Measurements from ENCODE around the gene SELENOS. TPM values are rescaled to one million over a fixed set of nuclear protein-coding genes. Genes with fewer than 3 reads are reported as not detected.

SELENOS gene, protein sequence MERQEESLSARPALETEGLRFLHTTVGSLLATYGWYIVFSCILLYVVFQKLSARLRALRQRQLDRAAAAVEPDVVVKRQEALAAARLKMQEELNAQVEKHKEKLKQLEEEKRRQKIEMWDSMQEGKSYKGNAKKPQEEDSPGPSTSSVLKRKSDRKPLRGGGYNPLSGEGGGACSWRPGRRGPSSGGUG
- 30.5 TPM for polyA plus RNA-seq (2012; ENCODE audit: missing spikeins)

DNA sequence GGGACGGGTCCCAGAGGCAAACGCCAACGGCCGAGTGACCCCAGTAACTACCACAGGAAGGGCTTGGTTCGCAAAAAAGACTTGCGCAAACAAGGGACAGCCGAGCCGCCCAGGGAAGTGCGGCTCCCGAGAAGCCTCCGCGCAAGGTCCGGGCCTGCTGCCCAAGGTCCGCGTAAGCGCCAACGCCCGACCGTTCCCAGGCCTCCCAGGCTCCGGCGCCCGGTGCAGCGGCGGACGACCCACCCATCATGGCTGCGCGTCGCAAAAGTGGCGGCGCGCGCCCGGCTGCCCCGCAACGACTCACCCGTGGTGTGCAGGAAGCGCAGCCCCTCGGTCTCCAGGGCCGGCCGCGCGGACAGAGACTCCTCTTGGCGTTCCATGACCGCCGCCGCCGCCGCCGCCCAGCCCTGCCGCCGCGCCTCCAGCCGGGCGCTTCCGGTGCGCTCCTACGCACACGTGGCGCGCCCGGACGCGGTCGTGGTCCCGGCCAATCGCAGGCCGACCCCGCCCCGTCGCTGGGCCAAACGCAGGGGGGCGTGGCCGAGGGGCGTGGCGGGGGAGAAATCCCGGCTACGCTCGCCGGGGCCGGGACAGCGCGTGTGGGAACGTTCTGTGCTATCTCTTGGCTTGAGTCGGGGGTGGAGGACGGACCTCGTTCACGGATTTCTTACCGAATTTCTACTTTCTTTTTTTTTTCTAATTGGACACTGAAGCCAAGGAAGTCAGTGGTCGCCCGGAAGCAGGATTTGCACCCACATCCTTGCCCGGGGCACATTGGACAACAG, at the start of gene SELENOS:
Gene SELENOS, minus strand, starts transcription at position 448 of the 785 bp plus-strand sequence. Its CDS starts 68 bp downstream, at position 380.
- peak; percentile 85 for DNase-seq (ENCODE audit: insufficient read length)
- TF ChIP-seq POLR2AphosphoS5 (IDR thresholded peaks at IDR 0.05; ENCODE audit: low read depth, low read length) (no peak), POLR2A (IDR thresholded peaks at IDR 0.05; ENCODE audit: low read depth, low read length) (peak; percentile 53; the same call in 1 of the 2 replicates), TAF1 (IDR thresholded peaks at IDR 0.05; ENCODE audit: borderline replicate concordance, low read depth, low read length) (no peak)
- peak; percentile 99 for FAIRE-seq

DNA sequence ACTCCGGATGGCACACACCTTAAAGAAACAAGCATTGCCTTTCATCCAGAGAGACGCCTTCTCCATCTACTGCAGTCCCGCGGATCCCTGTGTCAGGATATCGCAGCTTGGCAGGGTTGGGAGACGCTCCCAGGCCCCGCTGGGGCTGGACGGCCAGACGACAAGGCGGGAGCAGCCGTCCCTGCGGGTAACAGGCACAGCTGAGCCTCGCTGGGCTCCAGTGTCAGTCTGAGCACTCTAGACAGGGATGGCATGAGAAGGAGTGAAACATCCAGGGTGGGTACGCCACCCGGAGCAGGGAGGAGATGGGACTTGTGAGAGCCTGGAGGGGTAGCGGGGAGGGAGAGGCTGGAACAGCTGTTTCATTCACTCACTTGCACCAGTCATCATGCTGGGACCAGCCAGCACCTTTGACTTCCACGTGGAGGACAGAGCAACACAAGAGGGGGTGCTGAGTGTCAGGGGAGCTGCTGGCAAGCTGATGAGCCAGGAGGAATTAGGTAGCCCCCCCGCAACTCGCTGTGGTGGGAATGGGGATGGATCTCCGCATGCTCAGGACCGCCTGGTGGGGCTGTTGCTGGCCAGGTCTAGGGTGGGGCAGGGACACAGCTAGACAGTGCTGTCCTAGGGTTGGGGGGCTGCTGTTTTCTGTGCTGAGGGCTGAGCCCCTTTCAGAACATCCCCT, 49.3 kb upstream of the SELENOS start:
- TF ChIP-seq TAF1 (IDR thresholded peaks at IDR 0.05; ENCODE audit: borderline replicate concordance, low read depth, low read length): no peak
- TF ChIP-seq POLR2AphosphoS5 (IDR thresholded peaks at IDR 0.05; ENCODE audit: low read depth, low read length): no peak
- TF ChIP-seq POLR2A (IDR thresholded peaks at IDR 0.05; ENCODE audit: low read depth, low read length): no peak
- DNase-seq (ENCODE audit: insufficient read length): no peak
- no peak for FAIRE-seq

DNA sequence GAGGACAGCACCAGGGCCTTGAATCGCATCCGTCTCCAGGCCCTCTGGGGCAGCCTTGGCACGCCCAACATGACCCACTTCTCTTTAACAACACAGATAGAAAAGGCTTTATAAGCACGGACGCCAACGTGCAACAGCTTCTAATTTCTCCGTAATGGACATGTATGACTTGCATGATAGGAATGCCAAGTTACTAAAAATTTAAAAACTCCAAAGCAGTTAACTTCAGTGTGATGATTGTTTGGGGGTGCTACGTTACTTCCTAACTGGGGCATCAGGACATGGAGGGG, 48.7 kb upstream of the SELENOS start:
- DNase-seq (ENCODE audit: insufficient read length) (no peak), FAIRE-seq (no peak)
- no peak for TF ChIP-seq TAF1 (IDR thresholded peaks at IDR 0.05; ENCODE audit: borderline replicate concordance, low read depth, low read length)
- no peak for TF ChIP-seq POLR2AphosphoS5 (IDR thresholded peaks at IDR 0.05; ENCODE audit: low read depth, low read length)
- TF ChIP-seq POLR2A (IDR thresholded peaks at IDR 0.05; ENCODE audit: low read depth, low read length): no peak

DNA sequence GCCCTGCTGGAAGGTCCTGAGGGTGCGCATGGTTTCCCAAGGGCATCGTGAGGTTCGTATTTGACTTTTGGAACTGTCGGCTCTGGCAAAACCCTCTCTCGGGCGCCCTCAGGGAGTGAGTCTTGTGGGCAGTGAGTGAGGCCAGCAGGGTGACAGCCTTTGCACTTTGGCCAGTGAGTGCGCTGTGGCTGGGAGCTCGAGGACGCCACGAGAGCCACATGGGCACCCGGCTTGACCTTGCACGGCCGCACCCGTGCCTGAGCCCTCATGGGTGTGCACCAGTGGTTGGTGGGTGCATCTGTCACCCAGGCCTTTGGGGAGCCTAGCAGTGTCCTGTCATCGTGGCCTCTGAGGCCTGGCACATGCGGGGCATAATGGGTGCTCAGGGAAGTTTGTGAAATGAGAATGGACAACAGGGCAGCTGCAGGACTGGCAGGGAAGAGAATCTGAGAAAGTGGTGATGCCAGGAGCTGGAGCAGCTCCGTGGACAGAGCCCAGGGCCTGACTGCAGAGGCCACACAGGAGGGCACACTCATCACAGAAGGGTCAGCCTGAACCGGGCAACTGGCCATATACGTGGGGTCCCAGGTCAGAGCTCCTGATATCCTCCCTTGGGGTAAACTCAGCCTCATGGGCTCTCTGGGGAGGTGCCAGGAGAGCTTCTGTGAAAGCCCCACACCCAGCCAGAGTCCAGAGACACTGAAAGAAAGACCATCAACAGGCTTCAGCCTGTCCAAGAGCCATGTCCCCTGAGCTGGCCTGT, 48.2 kb upstream of the SELENOS start:
- DNase-seq (ENCODE audit: insufficient read length) (no peak), FAIRE-seq (no peak)
- no peak for TF ChIP-seq TAF1 (IDR thresholded peaks at IDR 0.05; ENCODE audit: borderline replicate concordance, low read depth, low read length)
- TF ChIP-seq POLR2A (IDR thresholded peaks at IDR 0.05; ENCODE audit: low read depth, low read length): no peak
- TF ChIP-seq POLR2AphosphoS5 (IDR thresholded peaks at IDR 0.05; ENCODE audit: low read depth, low read length): no peak

DNA sequence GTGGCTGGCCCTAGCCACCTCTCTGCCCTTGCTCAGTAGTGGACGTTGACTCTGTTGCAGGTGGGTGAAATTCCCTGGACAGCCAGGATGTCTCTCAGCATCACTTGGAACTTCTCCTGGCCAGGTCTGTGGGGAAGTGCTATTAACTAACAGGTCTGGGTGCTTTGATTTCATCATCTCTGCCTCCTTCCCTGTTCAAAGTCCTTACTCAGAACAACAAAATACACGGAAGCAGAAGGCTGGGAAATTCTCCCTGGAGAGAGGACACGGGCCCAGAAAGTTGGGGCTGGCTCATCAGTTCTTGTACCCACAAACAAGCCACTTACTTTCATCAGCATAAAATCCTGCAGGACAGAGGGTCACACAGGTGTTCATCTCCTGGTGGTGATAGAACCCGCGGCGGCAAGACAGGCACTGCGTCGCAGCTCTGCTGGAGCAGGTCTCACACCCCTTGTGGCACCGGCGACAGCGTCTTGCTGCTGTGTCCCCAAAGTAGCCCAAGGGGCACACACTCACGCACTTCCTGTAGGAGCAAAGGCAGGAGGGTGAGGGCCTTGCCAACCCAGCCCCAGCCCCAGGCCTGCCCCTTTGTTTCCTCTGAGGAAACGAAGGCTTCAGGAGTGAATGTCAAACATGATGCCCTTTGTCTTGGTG, 47.4 kb upstream of the SELENOS start:
- DNase-seq (ENCODE audit: insufficient read length) (no peak), FAIRE-seq (no peak)
- no peak for TF ChIP-seq TAF1 (IDR thresholded peaks at IDR 0.05; ENCODE audit: borderline replicate concordance, low read depth, low read length)

DNA sequence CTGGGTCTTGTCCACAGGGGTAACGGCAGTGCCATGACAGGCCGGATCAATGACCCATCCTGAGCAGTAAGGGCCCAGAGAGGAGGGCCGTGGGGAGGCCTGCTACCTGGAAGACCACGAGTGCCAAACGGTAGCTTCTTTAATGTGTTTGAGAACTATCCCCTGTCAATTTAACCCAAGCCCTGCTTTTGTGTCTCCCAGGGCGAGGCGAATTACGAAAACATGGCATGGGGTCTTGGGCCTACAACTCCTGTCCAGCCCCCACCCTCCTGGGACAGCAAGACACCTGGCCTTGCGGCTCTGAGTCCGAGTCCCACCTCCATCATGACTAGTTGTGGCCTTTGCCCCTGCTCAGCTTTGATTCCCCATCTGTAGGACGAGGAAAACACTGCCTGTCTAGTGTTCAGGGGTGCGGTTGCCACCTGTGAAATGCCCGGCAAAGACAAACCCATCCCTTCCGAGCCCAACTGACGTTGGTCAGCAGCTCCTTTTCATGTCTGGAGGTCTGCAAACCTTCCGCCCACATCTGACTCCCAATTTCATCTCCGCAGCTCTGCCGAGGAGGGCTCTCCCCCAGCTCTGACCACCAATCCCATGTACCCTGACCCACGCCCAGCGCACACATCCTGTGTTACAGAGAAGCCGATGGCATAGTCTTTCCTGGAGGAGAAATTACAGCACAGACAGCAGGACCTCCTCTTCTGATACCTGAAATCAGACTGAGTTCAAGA, 46.7 kb upstream of the SELENOS start:
- no peak for TF ChIP-seq POLR2AphosphoS5 (IDR thresholded peaks at IDR 0.05; ENCODE audit: low read depth, low read length)
- FAIRE-seq (no peak), DNase-seq (ENCODE audit: insufficient read length) (no peak)

DNA sequence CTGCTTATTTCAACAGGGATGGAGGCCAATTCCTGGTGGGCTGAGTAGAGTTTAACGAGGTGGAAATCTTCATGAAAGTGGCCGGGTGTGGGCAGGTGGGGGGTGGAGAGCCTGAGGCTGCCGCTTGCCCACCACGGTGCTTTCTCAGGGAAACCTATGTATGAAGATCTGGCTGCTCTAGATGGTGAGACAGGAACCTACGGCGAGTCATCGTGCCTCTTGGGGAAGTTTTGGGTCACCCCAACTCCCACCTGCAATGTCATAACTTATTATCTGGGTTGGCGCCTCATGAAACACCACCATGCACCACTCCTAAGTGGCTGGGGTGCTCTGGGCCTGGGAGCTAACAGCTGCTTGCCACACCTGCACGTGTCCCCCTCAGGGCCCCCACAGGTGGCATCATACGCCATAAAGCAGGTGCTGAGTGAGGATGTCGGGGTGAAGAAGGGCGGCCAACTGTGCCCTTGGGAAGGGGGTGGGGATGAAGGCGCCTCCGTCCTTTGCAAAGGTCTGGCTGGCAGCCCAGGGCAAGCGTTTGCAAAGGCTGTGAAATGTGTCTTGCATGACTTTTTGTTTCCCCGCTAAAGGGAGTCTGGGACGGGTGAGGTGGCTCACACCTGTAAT, 45.7 kb upstream of the SELENOS start:
- no peak for DNase-seq (ENCODE audit: insufficient read length)
- TF ChIP-seq POLR2AphosphoS5 (IDR thresholded peaks at IDR 0.05; ENCODE audit: low read depth, low read length): no peak
- TF ChIP-seq POLR2A (IDR thresholded peaks at IDR 0.05; ENCODE audit: low read depth, low read length): no peak
- no peak for TF ChIP-seq TAF1 (IDR thresholded peaks at IDR 0.05; ENCODE audit: borderline replicate concordance, low read depth, low read length)
- no peak for FAIRE-seq

DNA sequence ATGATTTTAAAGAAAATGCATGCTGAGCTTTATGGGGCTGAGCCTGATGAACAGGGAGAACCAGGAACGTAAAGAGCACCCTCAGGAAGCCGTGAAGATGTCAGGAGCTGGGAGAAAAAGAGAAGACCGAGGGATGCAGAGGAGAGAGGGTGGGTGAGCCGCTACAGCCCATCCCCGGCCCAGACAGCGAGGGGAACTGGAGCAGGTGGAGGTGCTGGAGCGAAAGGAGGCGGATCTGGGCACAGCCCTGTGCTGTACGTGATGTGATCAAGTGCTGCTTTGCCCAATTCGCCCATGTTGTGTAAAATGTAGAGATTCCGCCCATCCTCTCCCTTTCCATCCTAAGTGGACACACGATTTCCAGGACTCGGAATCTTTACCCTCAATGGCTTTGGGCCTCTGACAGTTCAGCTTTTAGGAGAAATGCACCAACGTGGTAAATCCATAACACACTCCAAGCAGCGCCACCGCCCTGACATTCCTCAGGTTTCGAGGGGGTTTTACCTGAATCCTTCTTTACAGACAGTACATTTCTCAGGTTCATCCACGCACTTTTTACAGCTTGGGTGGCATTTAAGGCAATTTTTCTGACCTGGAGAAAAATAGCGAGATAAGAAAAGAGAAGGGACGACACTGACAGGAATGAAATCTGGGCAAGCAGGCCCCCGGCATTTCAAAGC, 44.9 kb upstream of the SELENOS start:
- FAIRE-seq (no peak), DNase-seq (ENCODE audit: insufficient read length) (no peak)
- TF ChIP-seq POLR2A (IDR thresholded peaks at IDR 0.05; ENCODE audit: low read depth, low read length) (no peak), POLR2AphosphoS5 (IDR thresholded peaks at IDR 0.05; ENCODE audit: low read depth, low read length) (no peak), TAF1 (IDR thresholded peaks at IDR 0.05; ENCODE audit: borderline replicate concordance, low read depth, low read length) (no peak)

DNA sequence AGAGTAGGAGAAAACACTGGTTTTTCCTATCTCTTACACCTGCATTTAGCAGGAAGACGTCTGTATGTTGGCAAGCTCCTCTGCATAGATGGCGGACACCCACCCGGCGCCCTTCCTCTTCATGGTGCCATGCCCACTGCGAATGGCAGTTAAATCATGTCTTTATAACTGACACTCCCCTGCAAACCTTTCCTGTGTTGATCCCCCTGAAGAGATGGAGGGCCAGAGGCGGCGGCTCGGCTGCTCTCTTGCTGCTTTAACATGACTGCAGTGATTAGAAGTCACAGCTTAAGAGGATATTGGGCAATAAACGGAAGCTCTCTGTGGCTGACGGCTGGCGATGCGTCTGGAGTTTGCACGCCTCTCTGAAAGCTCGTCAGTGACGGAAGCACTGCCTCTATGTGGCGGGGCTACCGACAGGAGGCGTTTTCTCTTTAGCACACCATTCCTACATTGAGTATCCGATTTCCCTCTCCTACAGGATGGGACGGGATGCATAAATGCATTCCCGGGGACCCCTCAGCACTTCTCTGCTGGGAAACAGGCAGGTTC, 43.3 kb upstream of the SELENOS start:
- no peak for FAIRE-seq
- DNase-seq (ENCODE audit: insufficient read length): no peak
- TF ChIP-seq POLR2A (IDR thresholded peaks at IDR 0.05; ENCODE audit: low read depth, low read length) (no peak), POLR2AphosphoS5 (IDR thresholded peaks at IDR 0.05; ENCODE audit: low read depth, low read length) (no peak), TAF1 (IDR thresholded peaks at IDR 0.05; ENCODE audit: borderline replicate concordance, low read depth, low read length) (no peak)

All from GM12892 (cell line).